Measurements from ENCODE around the gene NLRC5. TPM values are rescaled to one million over a fixed set of nuclear protein-coding genes. Genes with fewer than 3 reads are reported as not detected.
A peak's percentile ranks its signal among the peaks of the same experiment; 100 is the strongest.
"Not testable (repeated sequence)": the region's sequence is repeated elsewhere in the genome, so short reads cannot be mapped to it uniquely, and the experiment has no call there.

Gene NLRC5
- total RNA-seq, 2 experiments from 2014 or later, result 142 to 151 TPM

GRCh38 chr16:57084257-57084770 lies 95.0 kb downstream of the NLRC5 start:
- Mint-ChIP-seq H3K27me3 (no peaks in the 10 kb centered on the region), H3K36me3 (peaks cover 3% of the 10 kb centered on the region), H3K4me3 (peak overlapping the region; percentile 6), H3K4me1 (peaks cover 21% of the 10 kb centered on the region), H3K9me3 (no peaks in the 10 kb centered on the region), H3K27ac (peak overlapping the region; percentile 76)
- peak; percentile 73 for DNase-seq

- no peaks in the 10 kb centered on the region for H3K9me3 Mint-ChIP-seq
- no peak for DNase-seq
- H3K27ac Mint-ChIP-seq, result peak overlapping the region; percentile 76
- no peak overlapping the region for H3K4me3 Mint-ChIP-seq
- peaks cover 14% of the 10 kb centered on the region for H3K4me1 Mint-ChIP-seq
- no peaks in the 10 kb centered on the region for H3K27me3 Mint-ChIP-seq
- H3K36me3 Mint-ChIP-seq, result no peaks in the 10 kb centered on the region
These were observed 95.6 kb downstream of the NLRC5 start for GRCh38 chr16:57084996-57085395.

GRCh38 chr16:57087003-57087402 lies 97.6 kb downstream of the NLRC5 start:
- Mint-ChIP-seq H3K27me3 (peaks cover 4% of the 10 kb centered on the region), H3K4me3 (no peak overlapping the region), H3K9me3 (no peaks in the 10 kb centered on the region), H3K36me3 (no peaks in the 10 kb centered on the region), H3K27ac (no peak overlapping the region), H3K4me1 (peaks cover 18% of the 10 kb centered on the region)
- no peak for DNase-seq

- peaks cover 10% of the 10 kb centered on the region for H3K27me3 Mint-ChIP-seq
- H3K4me3 Mint-ChIP-seq, result no peak overlapping the region
- H3K9me3 Mint-ChIP-seq, result no peaks in the 10 kb centered on the region
- H3K36me3 Mint-ChIP-seq, result no peaks in the 10 kb centered on the region
- no peak for DNase-seq
- H3K4me1 Mint-ChIP-seq, result peaks cover 10% of the 10 kb centered on the region
- no peak overlapping the region for H3K27ac Mint-ChIP-seq
These were observed 100.0 kb downstream of the NLRC5 start for GRCh38 chr16:57089406-57089805.

GRCh38 chr16:57091200-57091974 lies 102.0 kb downstream of the NLRC5 start:
- Mint-ChIP-seq H3K9me3 (no peaks in the 10 kb centered on the region), H3K27me3 (peaks cover 10% of the 10 kb centered on the region), H3K27ac (no peak overlapping the region), H3K4me1 (peaks cover 7% of the 10 kb centered on the region), H3K36me3 (no peaks in the 10 kb centered on the region), H3K4me3 (peak overlapping the region; percentile 65)
- DNase-seq, result no peak

GRCh38 chr16:57091975-57092785 lies 102.8 kb downstream of the NLRC5 start, which contains the start of gene CPNE2:
Gene CPNE2, plus strand, starts transcription at chr16:57092583. Its CDS starts 18,160 bp downstream, at chr16:57110743.
- H3K27ac Mint-ChIP-seq, result no peak within 1 kb of the TSS
- H3K27me3 Mint-ChIP-seq, result peaks cover 10% of the 10 kb centered on the region
- H3K36me3 Mint-ChIP-seq, result no peaks in the 10 kb centered on the region
- DNase-seq, result peak; percentile 31
- peak within 1 kb of the TSS; percentile 75 for H3K4me3 Mint-ChIP-seq
- H3K4me1 Mint-ChIP-seq, result peaks cover 7% of the 10 kb centered on the region
- H3K9me3 Mint-ChIP-seq, result no peaks in the 10 kb centered on the region

- Mint-ChIP-seq H3K27me3 (peaks cover 10% of the 10 kb centered on the region), H3K27ac (no peak overlapping the region), H3K4me1 (peaks cover 9% of the 10 kb centered on the region), H3K4me3 (peak overlapping the region; percentile 75), H3K36me3 (no peaks in the 10 kb centered on the region), H3K9me3 (no peaks in the 10 kb centered on the region)
- peak; percentile 70 for DNase-seq
These were observed 103.5 kb downstream of the NLRC5 start for GRCh38 chr16:57092786-57093411.

GRCh38 chr16:57093666-57094564 lies 104.6 kb downstream of the NLRC5 start:
- H3K4me3 Mint-ChIP-seq, result peak overlapping the region; percentile 75
- peaks cover 9% of the 10 kb centered on the region for H3K4me1 Mint-ChIP-seq
- H3K36me3 Mint-ChIP-seq, result no peaks in the 10 kb centered on the region
- no peaks in the 10 kb centered on the region for H3K9me3 Mint-ChIP-seq
- H3K27me3 Mint-ChIP-seq, result peaks cover 10% of the 10 kb centered on the region
- no peak for DNase-seq
- H3K27ac Mint-ChIP-seq, result no peak overlapping the region

GRCh38 chr16:57094911-57095310 lies 105.6 kb downstream of the NLRC5 start:
- no peaks in the 10 kb centered on the region for H3K9me3 Mint-ChIP-seq
- DNase-seq, result no peak
- H3K4me3 Mint-ChIP-seq, result no peak overlapping the region
- peaks cover 10% of the 10 kb centered on the region for H3K27me3 Mint-ChIP-seq
- H3K36me3 Mint-ChIP-seq, result no peaks in the 10 kb centered on the region
- no peak overlapping the region for H3K27ac Mint-ChIP-seq
- H3K4me1 Mint-ChIP-seq, result peaks cover 9% of the 10 kb centered on the region

GRCh38 chr16:57096192-57096591 lies 106.8 kb downstream of the NLRC5 start:
- no peak overlapping the region for H3K4me3 Mint-ChIP-seq
- no peak overlapping the region for H3K27ac Mint-ChIP-seq
- no peak for DNase-seq
- no peaks in the 10 kb centered on the region for H3K36me3 Mint-ChIP-seq
- H3K4me1 Mint-ChIP-seq, result peaks cover 13% of the 10 kb centered on the region
- peaks cover 7% of the 10 kb centered on the region for H3K27me3 Mint-ChIP-seq
- H3K9me3 Mint-ChIP-seq, result no peaks in the 10 kb centered on the region

GRCh38 chr16:57096793-57097192 lies 107.4 kb downstream of the NLRC5 start:
- Mint-ChIP-seq H3K27ac (no peak overlapping the region), H3K27me3 (peaks cover 6% of the 10 kb centered on the region), H3K9me3 (no peaks in the 10 kb centered on the region), H3K4me3 (no peak overlapping the region), H3K4me1 (peaks cover 10% of the 10 kb centered on the region), H3K36me3 (no peaks in the 10 kb centered on the region)
- no peak for DNase-seq

GRCh38 chr16:57098188-57098841 lies 109.0 kb downstream of the NLRC5 start:
- peaks cover 5% of the 10 kb centered on the region for H3K27me3 Mint-ChIP-seq
- H3K4me1 Mint-ChIP-seq, result peaks cover 7% of the 10 kb centered on the region
- no peak for DNase-seq
- no peaks in the 10 kb centered on the region for H3K36me3 Mint-ChIP-seq
- no peak overlapping the region for H3K4me3 Mint-ChIP-seq
- H3K9me3 Mint-ChIP-seq, result no peaks in the 10 kb centered on the region
- H3K27ac Mint-ChIP-seq, result no peak overlapping the region

- H3K27ac Mint-ChIP-seq, H3K4me3 Mint-ChIP-seq, DNase-seq, H3K27me3 Mint-ChIP-seq, H3K36me3 Mint-ChIP-seq, H3K9me3 Mint-ChIP-seq: not testable (repeated sequence)
- peaks cover 11% of the 10 kb centered on the region for H3K4me1 Mint-ChIP-seq
These were observed 110.6 kb downstream of the NLRC5 start for GRCh38 chr16:57099965-57100364.

- DNase-seq, result no peak
- no peaks in the 10 kb centered on the region for H3K36me3 Mint-ChIP-seq
- H3K4me3 Mint-ChIP-seq, result no peak overlapping the region
- H3K27me3 Mint-ChIP-seq, result no peaks in the 10 kb centered on the region
- H3K27ac Mint-ChIP-seq, result no peak overlapping the region
- peaks cover 12% of the 10 kb centered on the region for H3K4me1 Mint-ChIP-seq
- H3K9me3 Mint-ChIP-seq, result no peaks in the 10 kb centered on the region
These were observed 111.1 kb downstream of the NLRC5 start for GRCh38 chr16:57100445-57100844.

All from activated naive CD8-positive, alpha-beta T cell treated with anti-CD3 and anti-CD28 coated beads for 36 hours (primary cell).